GM19452 (cell line): Measurements from ENCODE around the gene IZUMO1R.
"Not testable (repeated sequence)": the region's sequence is repeated elsewhere in the genome, so short reads cannot be mapped to it uniquely, and the experiment has no call there.

Experiments used
- ATAC-seq: cut with Tn5 transposase; IDR thresholded peaks from one replicate; pipeline ENCODE4 v1.9.1; 2021; ENCODE audit not compliant: unreplicated experiment

IZUMO1R gene

DNA sequence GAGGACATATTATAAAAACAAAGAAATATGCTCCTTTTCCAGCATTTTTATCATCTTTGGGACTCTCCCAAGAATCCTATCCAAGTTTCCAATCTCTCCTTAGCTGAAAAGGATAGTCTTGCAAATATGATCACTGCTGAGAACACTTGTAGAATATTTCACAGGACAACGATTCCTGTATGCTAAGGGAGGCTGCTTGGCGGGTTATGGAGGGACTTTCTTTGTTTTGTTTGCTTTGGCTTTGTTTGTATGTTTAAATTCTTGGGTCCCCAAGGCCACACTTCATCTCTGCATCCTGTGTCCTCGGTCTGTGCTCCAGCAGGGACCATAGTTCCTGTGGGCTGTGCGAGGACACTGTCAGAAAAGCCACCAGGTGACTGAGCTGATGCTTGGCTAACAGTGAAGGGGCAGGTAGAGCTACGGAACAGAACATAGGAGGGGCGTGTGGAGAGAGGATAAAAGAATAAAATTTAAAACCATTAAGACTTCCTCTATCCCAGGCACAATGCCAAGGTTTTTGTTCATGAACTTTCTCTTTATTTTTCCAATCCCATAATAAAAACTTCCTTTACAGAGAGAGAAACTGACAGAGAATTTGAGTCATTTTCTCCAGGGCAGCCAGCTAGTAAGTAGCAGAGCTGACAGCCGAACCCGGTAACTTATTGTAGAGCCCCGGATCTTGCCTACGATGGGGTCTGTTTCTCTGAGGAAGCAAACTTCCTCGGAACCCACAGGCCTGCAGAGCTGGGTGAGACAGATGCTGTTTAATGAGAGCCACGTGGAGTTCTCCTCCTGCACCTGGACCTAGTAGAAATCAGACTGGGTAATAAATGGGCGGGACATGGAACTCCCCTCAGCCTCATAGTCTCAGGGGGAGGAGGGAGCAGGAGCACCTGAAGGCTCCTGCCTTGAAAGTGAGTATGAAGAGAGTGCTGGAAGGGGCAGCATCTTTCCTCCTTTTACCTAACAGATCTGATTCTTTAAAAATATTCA, at the start of gene IZUMO1R:
TSS of gene IZUMO1R (plus strand) at position 615 of the 993 bp plus-strand sequence. CDS start 1,057 bp downstream, outside the sequence.
- ATAC-seq = no peak

DNA sequence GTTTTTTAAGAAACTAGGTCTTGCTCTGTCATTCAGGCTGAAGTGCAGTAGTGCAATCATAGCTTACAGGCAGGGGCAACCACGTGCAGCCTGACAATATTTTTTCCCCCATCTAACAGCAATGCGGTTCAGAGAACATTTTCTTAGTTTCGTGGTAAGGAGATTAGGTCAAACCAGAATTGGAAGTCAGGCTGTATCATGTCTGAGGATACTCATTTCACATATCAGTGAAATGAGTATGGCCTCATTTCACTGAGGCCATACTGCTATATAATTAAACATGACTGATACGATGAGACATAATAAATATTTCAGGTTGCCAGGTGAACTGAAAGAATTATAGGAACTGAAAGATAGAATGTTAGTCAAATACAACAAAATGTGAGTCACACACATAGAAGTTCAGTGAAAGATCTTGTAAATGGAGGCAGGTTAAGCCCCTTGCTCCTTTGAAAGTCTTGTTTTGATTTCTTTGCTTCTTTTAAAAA, 32.5 kb upstream of the IZUMO1R start:
- ATAC-seq = peak; percentile 88

DNA sequence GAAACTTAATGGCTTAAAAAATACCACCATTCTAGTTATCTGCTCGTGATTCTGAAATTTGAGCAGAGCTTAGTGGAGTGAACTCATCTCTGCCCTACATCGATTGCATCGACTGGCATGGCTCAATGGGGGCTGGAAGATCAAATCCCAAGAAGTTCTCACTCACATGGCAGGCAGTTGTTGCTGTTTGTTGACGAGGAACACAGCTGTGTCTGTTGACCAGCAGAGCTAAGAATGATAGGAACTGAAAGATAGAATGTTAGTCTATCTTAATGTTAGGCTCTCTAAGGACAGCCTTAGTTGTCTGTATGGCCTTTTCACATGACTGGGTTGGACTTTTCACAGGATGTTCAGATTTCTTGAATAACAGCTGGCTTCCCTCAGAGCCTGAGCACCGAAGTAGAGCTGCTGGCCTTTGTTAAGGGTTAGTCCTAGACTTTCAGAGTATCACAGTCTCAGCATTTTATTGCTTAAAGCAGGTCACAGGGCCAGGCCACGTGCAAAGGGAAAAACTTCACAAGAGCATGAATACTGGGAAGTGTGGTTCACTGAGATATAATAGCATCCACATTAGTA, 31.6 kb upstream of the IZUMO1R start:
- no peak for ATAC-seq

DNA sequence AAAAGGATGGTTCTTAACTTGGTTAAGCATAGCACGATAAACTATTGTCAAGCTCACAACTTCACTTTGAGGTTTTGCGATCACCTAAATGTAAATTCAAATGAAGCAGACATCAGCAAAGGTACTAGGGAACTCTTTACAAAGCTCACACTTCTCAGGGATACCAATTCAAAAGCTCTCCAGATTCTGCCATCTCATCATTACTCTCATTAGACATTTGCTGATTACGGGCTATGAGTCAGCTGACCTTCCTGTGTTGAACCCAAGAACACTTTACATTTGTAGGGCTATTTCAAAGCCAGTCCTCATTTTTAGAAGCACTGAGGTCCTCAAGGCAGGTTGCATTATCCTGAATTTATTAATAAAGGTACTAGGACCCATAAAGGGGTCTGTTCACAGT, 28.4 kb upstream of the IZUMO1R start:
- ATAC-seq = no peak

DNA sequence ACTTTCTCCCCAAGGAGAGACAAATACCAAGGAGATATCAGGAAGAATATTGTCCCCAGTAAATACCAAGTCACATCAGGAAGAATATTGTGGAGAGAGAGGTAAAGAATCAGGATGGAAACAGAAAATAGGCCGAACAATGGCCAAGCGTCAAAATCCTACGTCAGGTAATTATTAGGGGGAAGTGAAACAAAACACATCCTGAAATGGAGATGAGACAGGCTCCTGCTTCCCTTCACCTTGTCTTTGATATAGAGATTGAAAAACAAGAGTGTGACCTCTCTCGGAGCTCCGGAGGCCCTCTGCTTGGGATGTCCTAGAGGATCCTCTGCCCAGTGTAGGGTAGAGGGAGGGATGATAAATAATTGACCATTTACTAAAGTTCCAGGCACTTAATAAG, 27.4 kb upstream of the IZUMO1R start:
- ATAC-seq = no peak

DNA sequence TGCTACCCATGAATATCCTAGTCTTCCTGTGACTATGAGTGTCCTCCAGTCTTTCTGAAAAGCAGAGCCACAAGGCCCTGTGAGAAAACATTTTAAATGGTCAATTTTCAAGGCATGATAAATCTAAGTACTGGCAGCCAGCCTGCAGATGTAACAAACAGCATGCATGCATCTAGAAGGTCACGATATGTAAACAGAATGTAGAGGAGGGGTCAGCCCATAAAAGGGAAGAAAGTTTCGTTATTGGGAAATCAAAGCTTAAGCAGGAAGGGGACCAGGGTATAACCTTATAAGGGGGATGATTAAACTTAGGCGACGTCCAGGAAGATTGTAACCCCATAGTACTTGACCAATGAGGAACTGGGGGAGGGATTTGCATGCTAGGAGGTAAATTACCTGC, 26.2 kb upstream of the IZUMO1R start:
- ATAC-seq = not testable (repeated sequence)

DNA sequence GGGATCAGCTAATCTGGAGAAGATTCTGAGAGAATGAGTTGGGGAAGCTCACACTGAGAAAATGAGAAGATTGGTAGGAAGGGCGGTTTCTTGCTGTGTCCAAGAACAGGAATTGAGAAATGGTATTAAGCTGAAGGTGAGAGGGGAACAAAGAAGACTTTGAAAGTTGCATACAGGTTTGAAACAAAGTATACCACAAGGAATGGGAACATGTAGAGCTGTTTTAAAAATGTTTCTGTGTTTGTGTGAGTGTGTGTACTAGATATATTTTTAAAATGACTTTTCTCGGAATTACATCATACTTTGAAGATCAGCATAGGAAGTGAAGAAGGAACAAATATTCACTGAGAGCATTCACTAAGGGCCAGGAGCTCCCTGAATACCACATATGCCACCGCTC, 24.4 kb upstream of the IZUMO1R start:
- no peak for ATAC-seq

DNA sequence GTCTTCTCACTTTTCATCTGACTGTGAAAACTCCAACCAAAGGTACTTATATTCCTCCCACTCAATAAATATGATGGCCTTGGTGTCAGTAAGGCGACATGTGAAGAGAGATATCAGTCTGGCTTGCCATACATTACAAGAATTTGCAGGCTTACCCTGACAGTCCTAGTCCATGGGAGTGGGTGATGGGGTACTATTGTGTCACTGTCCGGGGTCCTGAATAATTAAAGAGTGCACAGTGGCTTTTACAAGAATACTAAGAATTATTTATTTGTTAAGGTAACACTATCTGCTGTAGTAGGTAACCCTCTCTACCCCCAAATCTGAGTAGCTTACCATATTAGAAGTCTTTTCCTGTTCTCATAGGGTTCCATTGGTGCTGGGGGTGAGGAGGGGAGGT, 23.1 kb upstream of the IZUMO1R start:
- no peak for ATAC-seq

DNA sequence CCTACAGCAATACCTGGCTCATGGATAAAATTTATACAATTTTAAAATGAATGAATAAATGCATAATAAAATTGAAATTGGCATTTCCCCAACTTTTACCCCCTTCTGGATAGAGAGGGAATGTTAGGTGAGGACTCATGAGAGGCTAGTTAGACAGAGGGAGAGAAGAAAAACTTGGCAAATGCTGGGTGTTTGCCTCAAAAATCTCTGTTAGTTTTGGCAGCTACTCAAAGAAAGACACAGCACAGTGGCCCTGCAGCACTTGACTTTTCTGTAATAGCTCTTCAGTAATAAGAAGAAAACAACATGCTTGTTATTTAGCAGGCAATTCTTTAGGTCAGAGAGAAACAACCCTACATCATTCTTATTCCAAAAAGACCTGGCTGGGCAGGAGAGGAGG, 20.7 kb upstream of the IZUMO1R start:
- no peak for ATAC-seq

DNA sequence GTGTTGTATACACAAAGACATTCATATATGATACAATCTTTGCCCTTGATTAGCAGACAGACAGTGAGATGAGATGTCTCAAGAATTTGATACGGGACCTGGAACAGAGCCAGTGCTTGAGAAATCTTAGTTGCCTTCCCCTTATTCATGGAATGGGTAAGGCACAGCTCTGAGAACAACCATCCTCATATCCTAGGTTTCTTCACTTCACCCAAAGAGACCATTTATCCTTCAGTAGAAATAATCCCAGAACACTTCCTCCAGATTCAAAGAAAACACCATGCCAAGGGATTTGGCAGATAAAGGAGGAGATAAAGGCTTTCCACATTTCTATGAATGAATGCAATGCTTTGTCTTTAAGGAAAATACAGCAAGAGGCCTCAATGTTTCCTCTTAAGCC, 8.8 kb upstream of the IZUMO1R start:
- ATAC-seq = no peak

DNA sequence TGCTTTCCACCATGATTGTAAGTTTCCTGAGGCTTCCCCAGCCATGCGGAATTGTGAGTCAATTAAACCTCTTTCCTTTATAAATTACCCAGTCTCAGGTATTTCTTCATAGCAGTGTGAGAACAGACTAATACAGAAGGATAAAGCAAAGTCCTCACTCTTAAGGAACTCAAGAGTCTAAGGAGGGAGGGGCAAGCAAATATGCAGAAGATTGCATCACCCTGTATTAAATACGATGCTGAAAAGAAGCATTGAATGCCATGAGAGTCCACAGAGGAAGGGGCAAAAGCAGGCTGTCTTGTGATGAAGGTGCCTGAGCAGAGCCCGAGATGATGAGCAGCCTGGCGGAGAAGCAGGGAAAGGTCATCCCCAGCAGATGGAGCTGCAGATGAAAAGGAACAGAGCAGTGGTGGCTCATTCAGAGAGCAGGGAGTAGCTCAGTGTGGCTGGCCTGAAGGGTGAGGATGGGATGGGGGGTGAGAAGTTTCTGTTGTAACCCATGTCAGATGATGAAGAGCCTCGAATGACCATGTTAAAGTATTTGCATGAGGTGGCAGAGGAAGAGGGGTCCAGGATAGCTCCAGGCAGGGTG, 6.3 kb upstream of the IZUMO1R start:
- no peak for ATAC-seq

DNA sequence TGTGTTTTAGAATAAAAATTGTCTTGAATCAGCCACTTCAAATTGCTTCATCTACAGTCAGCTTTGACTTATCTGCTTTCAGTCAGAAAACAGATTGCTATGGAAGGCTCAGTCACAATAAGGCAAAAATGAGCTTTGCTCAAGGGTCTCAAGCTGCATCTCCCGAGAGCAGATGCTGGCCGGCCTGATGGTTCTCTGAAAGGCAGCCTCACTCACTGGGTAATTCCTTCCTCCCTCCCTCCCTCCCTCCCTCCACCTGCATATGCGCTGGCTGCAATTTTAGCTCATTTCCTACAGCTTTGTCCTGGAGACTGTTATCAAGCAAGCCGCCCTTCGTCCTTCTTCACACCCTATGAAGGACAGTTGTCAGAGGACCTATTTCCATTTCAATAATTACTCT, 1.6 kb upstream of the IZUMO1R start:
- ATAC-seq = no peak

DNA sequence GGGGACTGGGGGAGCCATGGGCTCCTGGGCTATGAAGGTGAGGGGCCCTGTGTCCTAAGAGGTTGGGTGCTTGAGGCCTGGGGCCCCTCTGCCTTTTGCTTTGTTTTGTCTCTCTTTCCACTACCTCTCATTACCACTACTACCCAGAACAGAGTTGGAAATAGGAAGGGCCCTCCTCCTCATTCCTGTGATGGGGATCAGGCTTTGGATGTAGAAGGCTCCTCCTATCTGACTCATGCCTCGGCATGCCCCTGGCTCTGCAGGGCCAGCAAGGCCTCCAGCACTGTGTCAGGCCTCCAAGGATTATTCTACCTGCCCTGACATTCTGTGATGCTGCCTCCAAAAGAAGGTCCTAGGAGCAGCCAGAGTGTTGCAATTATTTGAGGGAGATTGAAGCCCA, 766 bp downstream of the IZUMO1R start:
- no peak for ATAC-seq

DNA sequence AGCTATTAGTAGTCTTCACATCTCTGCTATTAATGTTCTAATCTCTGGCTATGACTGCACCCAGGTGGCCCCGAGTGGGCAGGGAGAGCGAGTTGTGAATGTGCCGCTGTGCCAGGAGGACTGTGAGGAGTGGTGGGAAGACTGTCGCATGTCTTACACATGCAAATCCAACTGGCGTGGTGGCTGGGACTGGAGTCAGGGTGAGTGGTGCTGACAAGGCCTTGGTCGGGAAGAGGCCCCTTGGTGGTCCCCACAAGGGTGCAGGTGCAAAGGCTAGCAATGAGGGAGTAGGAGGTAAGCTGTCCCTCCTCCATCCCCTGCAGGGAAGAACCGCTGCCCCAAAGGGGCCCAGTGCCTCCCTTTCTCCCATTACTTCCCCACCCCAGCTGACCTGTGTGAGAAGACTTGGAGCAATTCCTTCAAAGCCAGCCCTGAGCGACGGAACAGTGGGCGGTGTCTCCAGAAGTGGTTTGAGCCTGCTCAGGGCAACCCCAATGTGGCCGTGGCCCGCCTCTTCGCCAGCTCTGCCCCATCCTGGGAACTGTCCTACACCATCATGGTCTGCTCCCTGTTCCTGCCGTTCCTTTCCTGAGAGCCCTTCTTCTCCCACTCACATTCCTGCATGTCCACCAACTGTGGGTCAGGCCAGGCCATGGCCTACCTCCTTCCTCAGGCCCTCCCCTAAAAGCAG, 2.9 kb downstream of the IZUMO1R start:
- no peak for ATAC-seq

DNA sequence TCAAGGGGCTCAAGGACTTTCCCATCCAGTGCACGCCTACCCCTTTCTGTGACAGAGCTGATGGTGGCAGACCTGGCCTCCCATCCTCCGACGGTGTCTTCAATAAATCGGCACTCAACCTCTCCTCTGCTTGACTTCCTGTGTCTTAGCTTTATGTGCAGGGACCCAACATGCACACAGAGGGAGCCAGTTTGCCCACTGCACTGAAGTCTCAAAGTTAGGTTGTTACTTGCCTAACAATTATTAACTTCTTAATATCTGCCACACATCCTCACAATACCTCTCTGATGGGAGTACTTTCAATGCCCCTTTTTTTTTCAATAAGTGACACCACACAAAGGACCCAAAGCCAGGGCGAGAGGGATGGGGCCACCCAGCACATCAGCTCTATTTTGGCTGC, 3.6 kb downstream of the IZUMO1R start:
- no peak for ATAC-seq

DNA sequence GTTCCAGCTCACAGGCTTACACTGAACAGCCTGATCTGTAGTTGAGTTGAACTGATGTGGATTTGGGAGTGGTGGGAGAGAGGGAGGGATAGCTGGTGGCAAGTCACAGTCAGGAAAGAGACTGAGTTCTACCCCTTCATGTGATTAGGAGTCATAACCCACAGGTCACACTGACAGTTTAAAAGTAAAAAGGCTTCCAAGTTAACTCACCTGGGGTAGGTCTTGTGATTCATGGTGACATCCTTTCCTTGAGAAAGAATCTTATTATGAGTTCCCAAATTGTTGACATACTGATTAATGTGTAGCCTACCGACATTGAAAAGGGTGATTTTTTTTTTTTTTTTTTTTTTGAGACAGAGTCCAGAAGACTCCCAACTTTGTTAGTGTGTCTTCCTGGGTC, 5.4 kb downstream of the IZUMO1R start:
- ATAC-seq = no peak

DNA sequence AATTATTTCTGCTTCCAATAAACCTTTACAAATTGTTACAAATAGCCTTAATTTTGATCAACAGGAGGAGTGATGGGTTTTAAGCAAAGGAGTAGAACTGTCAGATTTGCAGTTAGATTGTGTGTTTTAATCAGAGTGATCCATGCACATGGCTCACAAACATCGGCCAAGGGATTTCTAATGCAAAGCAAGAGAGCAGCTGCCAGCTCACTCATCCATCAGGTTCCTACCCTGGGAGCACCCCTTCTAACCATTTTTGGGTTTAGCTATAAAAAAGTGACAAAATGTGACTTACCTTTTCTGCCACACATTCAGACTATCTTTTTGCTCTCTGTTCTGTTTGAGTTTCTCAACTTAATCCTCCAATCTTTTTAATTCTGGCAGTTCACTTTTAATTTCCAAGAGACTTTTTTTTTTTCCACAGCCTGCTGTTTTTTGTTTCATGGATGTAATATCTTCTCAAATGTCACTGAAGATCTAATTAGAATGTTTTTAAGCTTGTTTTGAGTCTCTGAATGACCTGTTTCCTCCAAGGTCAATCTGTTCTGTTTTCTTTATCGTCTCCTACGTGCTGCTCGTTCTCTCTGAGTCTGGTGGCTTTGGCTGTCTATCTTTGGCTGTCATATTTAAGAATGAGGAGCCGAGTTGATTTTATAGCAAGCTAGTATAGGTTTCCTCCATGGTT, 6.0 kb downstream of the IZUMO1R start:
- no peak for ATAC-seq

DNA sequence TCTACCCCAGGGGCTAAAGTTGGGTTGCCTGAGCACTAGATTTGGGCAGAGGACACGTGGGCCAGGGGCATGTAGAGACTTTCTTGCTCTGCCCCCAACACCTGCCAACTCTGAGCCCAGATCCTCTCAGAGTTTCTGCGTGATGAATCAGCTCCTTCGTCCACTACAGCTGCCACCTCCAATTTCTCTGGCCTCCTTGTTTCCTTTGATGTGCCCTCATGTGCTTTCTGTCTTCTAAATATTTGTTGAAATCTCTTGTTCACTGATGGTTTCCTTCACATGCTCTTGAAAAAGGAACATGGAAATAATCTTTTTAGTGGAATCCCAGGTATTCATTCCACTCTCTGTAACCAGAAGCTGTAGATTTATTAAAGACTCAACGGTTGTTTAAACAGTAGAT, 8.0 kb downstream of the IZUMO1R start:
- no peak for ATAC-seq

DNA sequence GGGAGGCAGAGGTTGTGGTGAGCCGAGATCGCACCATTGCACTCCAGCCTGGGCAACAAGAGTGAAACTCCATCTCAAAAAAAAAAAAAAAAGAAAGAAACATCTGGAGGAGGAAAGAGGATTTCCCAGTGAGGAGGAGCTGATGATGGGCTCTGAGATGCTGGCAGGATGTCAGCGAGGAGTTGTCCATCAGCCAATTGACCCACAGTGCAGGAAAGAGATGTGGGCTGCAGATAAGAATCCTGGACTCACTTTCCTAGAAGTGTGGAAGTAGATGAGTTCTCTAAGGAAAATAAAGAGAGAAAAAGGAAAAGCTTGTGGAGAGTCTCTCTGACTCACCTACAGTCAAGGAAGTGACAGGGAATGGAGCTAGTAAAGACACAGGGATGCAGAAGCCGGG, 9.7 kb downstream of the IZUMO1R start:
- no peak for ATAC-seq

DNA sequence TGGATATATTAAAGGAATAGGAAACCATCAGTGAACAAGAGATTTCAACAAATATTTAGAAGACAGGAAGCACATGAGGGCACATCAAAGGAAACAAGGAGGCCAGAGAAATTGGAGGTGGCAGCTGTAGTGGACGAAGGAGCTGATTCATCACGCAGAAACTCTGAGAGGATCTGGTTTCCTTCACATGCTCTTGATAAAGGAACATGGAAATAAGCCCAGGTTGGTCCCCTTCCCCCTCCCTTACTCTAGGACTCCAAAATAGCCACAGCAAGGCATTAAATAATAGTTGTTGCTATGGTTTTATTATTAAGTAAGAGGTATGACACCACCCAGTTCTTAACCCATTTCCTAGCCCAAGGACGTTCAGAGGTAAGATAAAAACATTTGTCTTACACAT, 11.3 kb downstream of the IZUMO1R start:
- ATAC-seq = no peak

DNA sequence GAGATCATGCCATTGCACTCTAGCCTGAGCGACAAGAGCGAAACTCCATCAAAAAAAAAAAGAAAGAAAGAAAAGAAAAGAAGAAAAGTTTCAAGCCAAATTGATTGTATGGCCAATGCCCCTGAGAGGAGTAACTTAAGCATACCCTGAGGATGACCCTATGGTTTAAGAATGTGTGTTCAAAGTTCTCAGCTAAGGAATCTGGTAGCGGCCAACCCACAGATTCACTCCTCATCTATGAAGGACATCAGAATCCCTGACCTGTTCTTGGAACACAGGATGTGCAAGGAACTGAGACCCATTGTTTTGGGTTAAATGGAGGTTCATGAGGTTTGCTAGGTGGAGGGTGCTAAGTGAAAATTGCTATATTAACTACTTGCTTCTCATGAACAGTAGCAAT, 18.1 kb downstream of the IZUMO1R start:
- ATAC-seq = no peak
